ENCODE data around the gene ZNF804A. TPM values are rescaled to one million over a fixed set of nuclear protein-coding genes. Genes with fewer than 3 reads are reported as not detected.

ZNF804A gene
- total RNA-seq, 1 experiment from 2014 or later = not detected

DNA sequence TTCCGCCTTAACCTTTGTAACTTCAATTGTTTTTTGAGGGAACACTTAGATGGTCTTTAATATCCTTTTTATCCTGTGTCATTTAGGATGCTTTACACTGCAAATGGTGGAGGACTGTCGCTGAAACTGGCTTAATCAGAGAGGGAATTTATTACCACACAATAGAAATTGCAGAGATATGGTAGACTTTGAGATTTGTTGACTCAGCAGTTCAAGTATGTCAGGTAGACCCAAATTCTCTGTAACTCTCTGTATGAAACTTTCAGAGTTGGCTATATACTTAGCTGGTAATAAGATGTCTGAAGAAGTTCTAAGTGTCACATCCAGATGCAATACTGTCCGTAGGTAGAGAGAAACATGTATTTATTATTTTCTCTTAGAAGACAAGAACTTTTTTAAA is 100.1 kb downstream of the ZNF804A start:
- Histone ChIP-seq H3K9me3 (no peaks in the 10 kb centered on the region), H3K27me3 (replicated peaks; ENCODE audit: control insufficient read depth, insufficient read depth, low read length) (no peaks in the 10 kb centered on the region), H3K36me3 (ENCODE audit: control insufficient read depth, insufficient read depth, low read length) (no peaks in the 10 kb centered on the region), H3K4me3 (ENCODE audit: low read depth, low read length) (no peak overlapping the region), H3K4me1 (no peaks in the 10 kb centered on the region)
- Mint-ChIP-seq H3K4me1 (ENCODE audit: low read depth, unreplicated experiment) (no peaks in the 10 kb centered on the region), H3K27ac (ENCODE audit: unreplicated experiment) (no peak overlapping the region), H3K36me3 (ENCODE audit: insufficient read depth, unreplicated experiment) (no peaks in the 10 kb centered on the region), H3K27me3 (ENCODE audit: insufficient read depth, unreplicated experiment) (no peaks in the 10 kb centered on the region), H3K4me3 (ENCODE audit: unreplicated experiment) (no peak overlapping the region), H3K9me3 (ENCODE audit: unreplicated experiment) (no peaks in the 10 kb centered on the region)
- no peak for DNase-seq
- POLR2A ChIA-PET = no interaction called here
- TF ChIP-seq, protein P1, sequence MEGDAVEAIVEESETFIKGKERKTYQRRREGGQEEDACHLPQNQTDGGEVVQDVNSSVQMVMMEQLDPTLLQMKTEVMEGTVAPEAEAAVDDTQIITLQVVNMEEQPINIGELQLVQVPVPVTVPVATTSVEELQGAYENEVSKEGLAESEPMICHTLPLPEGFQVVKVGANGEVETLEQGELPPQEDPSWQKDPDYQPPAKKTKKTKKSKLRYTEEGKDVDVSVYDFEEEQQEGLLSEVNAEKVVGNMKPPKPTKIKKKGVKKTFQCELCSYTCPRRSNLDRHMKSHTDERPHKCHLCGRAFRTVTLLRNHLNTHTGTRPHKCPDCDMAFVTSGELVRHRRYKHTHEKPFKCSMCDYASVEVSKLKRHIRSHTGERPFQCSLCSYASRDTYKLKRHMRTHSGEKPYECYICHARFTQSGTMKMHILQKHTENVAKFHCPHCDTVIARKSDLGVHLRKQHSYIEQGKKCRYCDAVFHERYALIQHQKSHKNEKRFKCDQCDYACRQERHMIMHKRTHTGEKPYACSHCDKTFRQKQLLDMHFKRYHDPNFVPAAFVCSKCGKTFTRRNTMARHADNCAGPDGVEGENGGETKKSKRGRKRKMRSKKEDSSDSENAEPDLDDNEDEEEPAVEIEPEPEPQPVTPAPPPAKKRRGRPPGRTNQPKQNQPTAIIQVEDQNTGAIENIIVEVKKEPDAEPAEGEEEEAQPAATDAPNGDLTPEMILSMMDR (IDR thresholded peaks at IDR 0.05; ENCODE audit: insufficient read depth in 1 of 2, low read depth in 1 of 2, low read length in 1 of 2, severe bottlenecking in 1 of 2, unreplicated experiment in 1 of 2) = no peak
- BruUV-seq (replicated peaks) = no TSS peak
- intact Hi-C loops (cut with micrococcal nuclease; ENCODE audit: unreplicated experiment) = no loop called here
- CTCF ChIA-PET = no interaction called here

DNA sequence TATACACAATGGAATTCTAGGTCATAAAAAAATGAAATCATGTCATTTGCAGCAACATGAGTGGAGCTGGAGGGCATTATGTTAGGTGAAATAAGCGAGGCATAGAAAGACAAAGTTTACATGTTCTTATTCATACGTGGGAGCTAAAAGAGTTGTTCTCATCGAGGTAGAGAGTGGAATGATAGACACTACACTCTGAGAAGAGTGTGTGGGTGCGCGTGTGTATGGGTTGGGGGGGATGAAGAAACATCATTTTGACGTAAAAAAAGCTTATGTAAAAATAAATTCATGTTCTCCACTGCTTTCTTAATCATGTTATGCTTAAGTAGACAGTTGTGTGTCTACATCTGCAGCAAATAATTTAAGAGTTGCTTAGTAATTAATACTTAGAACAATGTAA is 123.6 kb downstream of the ZNF804A start:
- Mint-ChIP-seq H3K27me3 (ENCODE audit: insufficient read depth, unreplicated experiment) (no peaks in the 10 kb centered on the region), H3K9me3 (ENCODE audit: unreplicated experiment) (peaks cover 25% of the 10 kb centered on the region), H3K4me1 (ENCODE audit: low read depth, unreplicated experiment) (no peaks in the 10 kb centered on the region), H3K4me3 (ENCODE audit: unreplicated experiment) (no peak overlapping the region), H3K27ac (ENCODE audit: unreplicated experiment) (no peak overlapping the region), H3K36me3 (ENCODE audit: insufficient read depth, unreplicated experiment) (no peaks in the 10 kb centered on the region)
- Histone ChIP-seq H3K9me3 (0 out of 2 replicates have a peak, but pooled peaks cover 3% of the 10 kb centered on the region), H3K4me3 (ENCODE audit: low read depth, low read length) (no peak overlapping the region), H3K36me3 (ENCODE audit: control insufficient read depth, insufficient read depth, low read length) (no peaks in the 10 kb centered on the region), H3K27me3 (replicated peaks; ENCODE audit: control insufficient read depth, insufficient read depth, low read length) (no peaks in the 10 kb centered on the region), H3K4me1 (no peaks in the 10 kb centered on the region)
- no peak for DNase-seq
- intact Hi-C loops (cut with micrococcal nuclease; ENCODE audit: unreplicated experiment) = no loop called here
- TF ChIP-seq, protein P1 (IDR thresholded peaks at IDR 0.05; ENCODE audit: insufficient read depth in 1 of 2, low read depth in 1 of 2, low read length in 1 of 2, severe bottlenecking in 1 of 2, unreplicated experiment in 1 of 2) = no peak
- no TSS peak for BruUV-seq (replicated peaks)
- CTCF ChIA-PET = no interaction called here
- POLR2A ChIA-PET = no interaction called here

DNA sequence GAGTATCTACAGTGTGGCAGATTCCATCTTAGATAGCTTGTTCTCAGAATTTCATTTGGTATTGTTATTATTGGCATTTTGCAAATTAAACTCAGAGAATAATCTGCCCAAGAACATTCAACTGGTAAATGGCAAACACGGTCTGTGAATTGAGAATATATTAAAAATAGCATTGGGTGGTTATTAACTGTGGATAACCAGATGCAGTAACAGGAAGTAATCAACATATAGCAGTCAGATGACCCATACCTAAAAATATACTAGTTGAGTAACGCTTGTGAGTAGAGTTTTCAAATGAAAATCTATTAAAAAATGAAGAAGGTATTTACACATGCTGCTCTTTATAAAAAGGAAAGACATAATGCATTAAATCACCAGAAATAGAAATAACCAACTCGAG is 129.5 kb downstream of the ZNF804A start:
- BruUV-seq (replicated peaks) = no TSS peak

More for the DNA sequence above, 129.5 kb downstream of the ZNF804A start:
- Histone ChIP-seq H3K4me3 (ENCODE audit: low read depth, low read length) (no peak overlapping the region), H3K27me3 (replicated peaks; ENCODE audit: control insufficient read depth, insufficient read depth, low read length) (no peaks in the 10 kb centered on the region), H3K36me3 (ENCODE audit: control insufficient read depth, insufficient read depth, low read length) (no peaks in the 10 kb centered on the region), H3K9me3 (no peaks in the 10 kb centered on the region), H3K4me1 (no peaks in the 10 kb centered on the region)
- H3K27ac Mint-ChIP-seq (ENCODE audit: unreplicated experiment) = no peak overlapping the region
- TF ChIP-seq, protein P1 (IDR thresholded peaks at IDR 0.05; ENCODE audit: insufficient read depth in 1 of 2, low read depth in 1 of 2, low read length in 1 of 2, severe bottlenecking in 1 of 2, unreplicated experiment in 1 of 2) = no peak
- DNase-seq = no peak
- intact Hi-C loops (cut with micrococcal nuclease; ENCODE audit: unreplicated experiment) = no loop called here
- no peaks in the 10 kb centered on the region for H3K9me3 Mint-ChIP-seq (ENCODE audit: unreplicated experiment)
- H3K27me3 Mint-ChIP-seq (ENCODE audit: insufficient read depth, unreplicated experiment) = no peaks in the 10 kb centered on the region
- no peaks in the 10 kb centered on the region for H3K4me1 Mint-ChIP-seq (ENCODE audit: low read depth, unreplicated experiment)
- no peak overlapping the region for H3K4me3 Mint-ChIP-seq (ENCODE audit: unreplicated experiment)
- ChIA-PET POLR2A (no interaction called here), CTCF (no interaction called here)
- H3K36me3 Mint-ChIP-seq (ENCODE audit: insufficient read depth, unreplicated experiment) = no peaks in the 10 kb centered on the region
